CD4-positive, alpha-beta T cell treated with Interferon alpha-2 for 1 hour (primary cell): ENCODE measurements around the gene TNPO2.

Experiments used
- DNase-seq, 2 donors: peaks; one replicate each; pipeline ENCODE4 v3.0.0-alpha.2; 2020 to 2022

The TNPO2 gene

GRCh38 chr19:12675399-12675798 lies 48.3 kb downstream of the TNPO2 start:
- DNase-seq = no peak

- no peak for DNase-seq
Measured at GRCh38 chr19:12672744-12673143, 51.0 kb downstream of the TNPO2 start.

- DNase-seq = no peak
Measured at GRCh38 chr19:12670159-12670928, 53.4 kb downstream of the TNPO2 start.

- DNase-seq = peak; percentile 69 to 84
Measured at GRCh38 chr19:12669270-12670158, 54.2 kb downstream of the TNPO2 start.

GRCh38 chr19:12668932-12669269 lies 54.8 kb downstream of the TNPO2 start:
- peak; percentile 78 to 84 for DNase-seq

- no peak for DNase-seq
Measured at GRCh38 chr19:12668346-12668745, 55.4 kb downstream of the TNPO2 start.

GRCh38 chr19:12667731-12668302 lies 55.9 kb downstream of the TNPO2 start:
- DNase-seq = no peak

GRCh38 chr19:12666265-12667048 lies 57.3 kb downstream of the TNPO2 start, which contains the start of the genes MAN2B1 and WDR83:
TSS of gene MAN2B1 (minus strand) at chr19:12666742. CDS start at chr19:12666701, 41 bp downstream.
TSS of gene WDR83 (plus strand) at chr19:12666807. CDS start at chr19:12669791, 2,984 bp downstream.
- peak; percentile 79 to 84 for DNase-seq

GRCh38 chr19:12665671-12666264 lies 58.0 kb downstream of the TNPO2 start:
- DNase-seq = no peak

GRCh38 chr19:12665281-12665573 lies 58.5 kb downstream of the TNPO2 start:
- DNase-seq = peak; percentile 66 to 78

GRCh38 chr19:12664406-12665280 lies 59.1 kb downstream of the TNPO2 start:
- DNase-seq = no peak

GRCh38 chr19:12660980-12661379 lies 62.8 kb downstream of the TNPO2 start:
- no peak for DNase-seq

GRCh38 chr19:12657966-12658365 lies 65.8 kb downstream of the TNPO2 start:
- DNase-seq = no peak

GRCh38 chr19:12656899-12657571 lies 66.7 kb downstream of the TNPO2 start:
- no peak for DNase-seq

- DNase-seq = no peak
Measured at GRCh38 chr19:12655546-12655945, 68.2 kb downstream of the TNPO2 start.

- no peak for DNase-seq
Measured at GRCh38 chr19:12652219-12652618, 71.5 kb downstream of the TNPO2 start.

GRCh38 chr19:12649941-12650340 lies 73.8 kb downstream of the TNPO2 start:
- no peak for DNase-seq
